ENCODE measurements around the gene PNKD.

PNKD gene

GRCh38 chr2:218332288-218332687, 62.0 kb downstream of the PNKD start:
- no peak overlapping the region for H3K27ac Mint-ChIP-seq
- no peaks in the 10 kb centered on the region for H3K36me3 Mint-ChIP-seq
- H3K4me3 Mint-ChIP-seq = no peak overlapping the region
- H3K27me3 Mint-ChIP-seq = no peaks in the 10 kb centered on the region
- H3K9me3 Mint-ChIP-seq = no peaks in the 10 kb centered on the region
- ATAC-seq (replicated peaks) (no peak), DNase-seq (no peak)
- peaks cover 50 to 56% of the 10 kb centered on the region in 2 donors for H3K4me1 Mint-ChIP-seq

- H3K27me3 Mint-ChIP-seq = no peaks in the 10 kb centered on the region
- peaks cover 44 to 56% of the 10 kb centered on the region in 2 donors for H3K4me1 Mint-ChIP-seq
- DNase-seq (no peak), ATAC-seq (replicated peaks) (no peak)
- H3K4me3 Mint-ChIP-seq = peak overlapping the region in 1 of 2 donors; percentile 56
- no peaks in the 10 kb centered on the region for H3K36me3 Mint-ChIP-seq
- no peaks in the 10 kb centered on the region for H3K9me3 Mint-ChIP-seq
- H3K27ac Mint-ChIP-seq = no peak overlapping the region
These were observed 62.8 kb downstream of the PNKD start for GRCh38 chr2:218332920-218333645.

GRCh38 chr2:218334531-218334930, 64.2 kb downstream of the PNKD start:
- Mint-ChIP-seq H3K4me3 (no peak overlapping the region), H3K9me3 (no peaks in the 10 kb centered on the region), H3K27ac (no peak overlapping the region), H3K4me1 (peaks cover 32 to 41% of the 10 kb centered on the region in 2 donors), H3K27me3 (no peaks in the 10 kb centered on the region), H3K36me3 (no peaks in the 10 kb centered on the region)
- DNase-seq (no peak), ATAC-seq (replicated peaks) (no peak)

- H3K27ac Mint-ChIP-seq = no peak overlapping the region
- DNase-seq (no peak), ATAC-seq (replicated peaks) (no peak)
- H3K27me3 Mint-ChIP-seq = peaks cover 0 to 6% of the 10 kb centered on the region in 2 donors
- H3K4me1 Mint-ChIP-seq = no peaks in the 10 kb centered on the region
- H3K36me3 Mint-ChIP-seq = no peaks in the 10 kb centered on the region
- H3K4me3 Mint-ChIP-seq = no peak overlapping the region
- H3K9me3 Mint-ChIP-seq = no peaks in the 10 kb centered on the region
These were observed 70.3 kb downstream of the PNKD start for GRCh38 chr2:218340656-218341055.

- Mint-ChIP-seq H3K9me3 (no peaks in the 10 kb centered on the region), H3K36me3 (no peaks in the 10 kb centered on the region), H3K4me3 (no peak overlapping the region), H3K4me1 (no peaks in the 10 kb centered on the region), H3K27me3 (peaks cover 2 to 6% of the 10 kb centered on the region in 2 donors), H3K27ac (no peak overlapping the region)
- ATAC-seq (replicated peaks) = no peak
- DNase-seq = no peak
These were observed 71.1 kb downstream of the PNKD start for GRCh38 chr2:218341381-218341780.

GRCh38 chr2:218342837-218343236, 72.5 kb downstream of the PNKD start:
- Mint-ChIP-seq H3K9me3 (no peaks in the 10 kb centered on the region), H3K4me3 (no peak overlapping the region), H3K27me3 (peaks cover 4 to 6% of the 10 kb centered on the region in 2 donors), H3K27ac (no peak overlapping the region), H3K4me1 (no peaks in the 10 kb centered on the region), H3K36me3 (no peaks in the 10 kb centered on the region)
- DNase-seq = no peak
- ATAC-seq (replicated peaks) = no peak

GRCh38 chr2:218343591-218343990, 73.3 kb downstream of the PNKD start:
- Mint-ChIP-seq H3K4me1 (no peaks in the 10 kb centered on the region), H3K4me3 (no peak overlapping the region), H3K9me3 (no peaks in the 10 kb centered on the region), H3K27ac (no peak overlapping the region), H3K36me3 (no peaks in the 10 kb centered on the region), H3K27me3 (peaks cover 4 to 6% of the 10 kb centered on the region in 2 donors)
- ATAC-seq (replicated peaks) (no peak), DNase-seq (no peak)

- Mint-ChIP-seq H3K36me3 (no peaks in the 10 kb centered on the region), H3K27me3 (peaks cover 4 to 6% of the 10 kb centered on the region in 2 donors), H3K9me3 (no peaks in the 10 kb centered on the region), H3K27ac (peak overlapping the region; percentile 31), H3K4me1 (no peaks in the 10 kb centered on the region), H3K4me3 (no peak overlapping the region)
- ATAC-seq (replicated peaks) (peak in 1 of 2 donors; percentile 20), DNase-seq (no peak)
These were observed 73.9 kb downstream of the PNKD start for GRCh38 chr2:218344090-218344754.

GRCh38 chr2:218344755-218345417, 74.6 kb downstream of the PNKD start:
- Mint-ChIP-seq H3K4me3 (no peak overlapping the region), H3K27ac (no peak overlapping the region), H3K27me3 (peaks cover 4 to 6% of the 10 kb centered on the region in 2 donors), H3K36me3 (peaks cover 0 to 4% of the 10 kb centered on the region in 2 donors), H3K9me3 (peaks cover 0 to 3% of the 10 kb centered on the region in 2 donors), H3K4me1 (no peaks in the 10 kb centered on the region)
- no peak for ATAC-seq (replicated peaks)
- DNase-seq = no peak

- Mint-ChIP-seq H3K4me3 (no peak overlapping the region), H3K36me3 (peaks cover 0 to 4% of the 10 kb centered on the region in 2 donors), H3K4me1 (no peaks in the 10 kb centered on the region), H3K27me3 (peaks cover under 1 to 4% of the 10 kb centered on the region in 2 donors), H3K9me3 (peaks cover 0 to 3% of the 10 kb centered on the region in 2 donors), H3K27ac (no peak overlapping the region)
- no peak for ATAC-seq (replicated peaks)
- DNase-seq = no peak
These were observed 75.3 kb downstream of the PNKD start for GRCh38 chr2:218345491-218346236.

- peaks cover 5 to 8% of the 10 kb centered on the region in 2 donors for H3K9me3 Mint-ChIP-seq
- no peaks in the 10 kb centered on the region for H3K4me1 Mint-ChIP-seq
- H3K27me3 Mint-ChIP-seq = peaks cover 0 to 4% of the 10 kb centered on the region in 2 donors
- no peak overlapping the region for H3K27ac Mint-ChIP-seq
- peaks cover 4 to 9% of the 10 kb centered on the region in 2 donors for H3K36me3 Mint-ChIP-seq
- DNase-seq (no peak), ATAC-seq (replicated peaks) (no peak)
- no peak overlapping the region for H3K4me3 Mint-ChIP-seq
These were observed 76.9 kb downstream of the PNKD start for GRCh38 chr2:218347172-218347571.

- Mint-ChIP-seq H3K4me3 (no peak overlapping the region), H3K27me3 (no peaks in the 10 kb centered on the region), H3K4me1 (peaks cover 5 to 8% of the 10 kb centered on the region in 2 donors), H3K27ac (no peak overlapping the region), H3K36me3 (peaks cover 4 to 9% of the 10 kb centered on the region in 2 donors), H3K9me3 (peaks cover 5 to 8% of the 10 kb centered on the region in 2 donors)
- no peak for ATAC-seq (replicated peaks)
- DNase-seq = no peak
These were observed 83.7 kb downstream of the PNKD start for GRCh38 chr2:218354045-218354444.

- Mint-ChIP-seq H3K36me3 (peaks cover 4 to 5% of the 10 kb centered on the region in 2 donors), H3K27ac (no peak overlapping the region), H3K4me3 (no peak overlapping the region), H3K4me1 (peaks cover 5 to 13% of the 10 kb centered on the region in 2 donors), H3K27me3 (no peaks in the 10 kb centered on the region), H3K9me3 (peaks cover 5% of the 10 kb centered on the region in 2 donors)
- ATAC-seq (replicated peaks) = no peak
- no peak for DNase-seq
These were observed 84.6 kb downstream of the PNKD start for GRCh38 chr2:218354850-218355443.
